ENCODE data around the gene TOR3A. TPM values are rescaled to one million over a fixed set of nuclear protein-coding genes. Genes with fewer than 3 reads are reported as not detected.
A peak's percentile ranks its signal among the peaks of the same experiment; 100 is the strongest.

TOR3A gene
- total RNA-seq, 1 donor from 2014 or later = 14.5 TPM

GRCh38 chr1:179082333-179082998 lies 596 bp downstream of the TOR3A start:
- Mint-ChIP-seq H3K27ac (ENCODE audit: unreplicated experiment) (peak overlapping the region; percentile 93), H3K27me3 (ENCODE audit: low read depth, unreplicated experiment) (no peaks in the 10 kb centered on the region), H3K36me3 (ENCODE audit: low read depth, unreplicated experiment) (peaks cover 1% of the 10 kb centered on the region), H3K9me3 (ENCODE audit: unreplicated experiment) (no peaks in the 10 kb centered on the region), H3K4me1 (ENCODE audit: low read depth, unreplicated experiment) (peaks cover 14% of the 10 kb centered on the region), H3K4me3 (ENCODE audit: unreplicated experiment) (peak overlapping the region; percentile 92)
- peak overlapping the region; percentile 78 for H2AFZ ChIP-seq (ENCODE audit: low read depth, low read length)
- DNase-seq (ENCODE audit: low read depth) (no peak), FAIRE-seq (no peak)
- peak overlapping the region; percentile 90 for H3K9ac ChIP-seq (ENCODE audit: low read length)
- H3K27ac ChIP-seq (ENCODE audit: low read depth, low read length) = peak overlapping the region; percentile 59
- H3K4me3 ChIP-seq (ENCODE audit: insufficient read depth, low read depth, low read length) = peak overlapping the region; percentile 76
- H3K36me3 ChIP-seq (ENCODE audit: insufficient read depth, low read length) = peaks cover 3% of the 10 kb centered on the region
- peaks cover 23% of the 10 kb centered on the region for H4K20me1 ChIP-seq (ENCODE audit: insufficient read depth, low read length)
- H3K4me2 ChIP-seq (ENCODE audit: low read length) = peak overlapping the region; percentile 90
- H3K79me2 ChIP-seq (ENCODE audit: insufficient read depth, low read length) = peaks cover 18% of the 10 kb centered on the region
- peaks cover 19% of the 10 kb centered on the region for H3K4me1 ChIP-seq (ENCODE audit: insufficient read depth, low read length)
- no peak for TF ChIP-seq CTCF (IDR thresholded peaks at IDR 0.05; ENCODE audit: insufficient read depth, low read depth, low read length)
- H3K9me3 ChIP-seq (ENCODE audit: insufficient read depth, low read depth, low read length) = no peaks in the 10 kb centered on the region
- H3K27me3 ChIP-seq (ENCODE audit: insufficient read depth, low read length) = no peaks in the 10 kb centered on the region

GRCh38 chr1:179082999-179083335 lies 1.1 kb downstream of the TOR3A start:
- peak overlapping the region; percentile 90 for H3K4me2 ChIP-seq (ENCODE audit: low read length)
- no peaks in the 10 kb centered on the region for H3K9me3 Mint-ChIP-seq (ENCODE audit: unreplicated experiment)
- H4K20me1 ChIP-seq (ENCODE audit: insufficient read depth, low read length) = peaks cover 24% of the 10 kb centered on the region
- H3K36me3 ChIP-seq (ENCODE audit: insufficient read depth, low read length) = peaks cover 3% of the 10 kb centered on the region
- TF ChIP-seq CTCF (IDR thresholded peaks at IDR 0.05; ENCODE audit: insufficient read depth, low read depth, low read length) = no peak
- TF ChIP-seq EZH2 (IDR thresholded peaks at IDR 0.05; ENCODE audit: insufficient read depth, low read length) = no peak
- no peak for FAIRE-seq
- H3K27me3 ChIP-seq (ENCODE audit: insufficient read depth, low read length) = no peaks in the 10 kb centered on the region
- H3K4me3 Mint-ChIP-seq (ENCODE audit: unreplicated experiment) = peak overlapping the region; percentile 92
- no peaks in the 10 kb centered on the region for H3K27me3 Mint-ChIP-seq (ENCODE audit: low read depth, unreplicated experiment)
- peaks cover 14% of the 10 kb centered on the region for H3K4me1 ChIP-seq (ENCODE audit: insufficient read depth, low read length)
- peaks cover 9% of the 10 kb centered on the region for H3K4me1 Mint-ChIP-seq (ENCODE audit: low read depth, unreplicated experiment)
- peak overlapping the region; percentile 59 for H3K27ac ChIP-seq (ENCODE audit: low read depth, low read length)
- peak overlapping the region; percentile 93 for H3K27ac Mint-ChIP-seq (ENCODE audit: unreplicated experiment)
- no peaks in the 10 kb centered on the region for H3K9me3 ChIP-seq (ENCODE audit: insufficient read depth, low read depth, low read length)
- H3K9ac ChIP-seq (ENCODE audit: low read length) = peak overlapping the region; percentile 90
- peaks cover 21% of the 10 kb centered on the region for H3K79me2 ChIP-seq (ENCODE audit: insufficient read depth, low read length)
- peak overlapping the region; percentile 76 for H3K4me3 ChIP-seq (ENCODE audit: insufficient read depth, low read depth, low read length)
- peaks cover 1% of the 10 kb centered on the region for H3K36me3 Mint-ChIP-seq (ENCODE audit: low read depth, unreplicated experiment)
- H2AFZ ChIP-seq (ENCODE audit: low read depth, low read length) = peak overlapping the region; percentile 72
- DNase-seq (ENCODE audit: low read depth) = peak; percentile 35

- Histone ChIP-seq H3K4me3 (ENCODE audit: insufficient read depth, low read depth, low read length) (no peak overlapping the region), H3K9ac (ENCODE audit: low read length) (no peak overlapping the region), H3K36me3 (ENCODE audit: insufficient read depth, low read length) (peaks cover 3% of the 10 kb centered on the region), H2AFZ (ENCODE audit: low read depth, low read length) (no peak overlapping the region), H3K27me3 (ENCODE audit: insufficient read depth, low read length) (no peaks in the 10 kb centered on the region), H3K4me1 (ENCODE audit: insufficient read depth, low read length) (peaks cover 10% of the 10 kb centered on the region), H3K4me2 (ENCODE audit: low read length) (peak overlapping the region; percentile 90), H3K27ac (ENCODE audit: low read depth, low read length) (no peak overlapping the region), H3K79me2 (ENCODE audit: insufficient read depth, low read length) (peaks cover 22% of the 10 kb centered on the region), H4K20me1 (ENCODE audit: insufficient read depth, low read length) (peaks cover 25% of the 10 kb centered on the region), H3K9me3 (ENCODE audit: insufficient read depth, low read depth, low read length) (no peaks in the 10 kb centered on the region)
- Mint-ChIP-seq H3K9me3 (ENCODE audit: unreplicated experiment) (no peaks in the 10 kb centered on the region), H3K4me3 (ENCODE audit: unreplicated experiment) (peak overlapping the region; percentile 92), H3K27ac (ENCODE audit: unreplicated experiment) (peak overlapping the region; percentile 47), H3K4me1 (ENCODE audit: low read depth, unreplicated experiment) (peaks cover 7% of the 10 kb centered on the region), H3K27me3 (ENCODE audit: low read depth, unreplicated experiment) (no peaks in the 10 kb centered on the region), H3K36me3 (ENCODE audit: low read depth, unreplicated experiment) (peaks cover 1% of the 10 kb centered on the region)
- no peak for DNase-seq (ENCODE audit: low read depth)
- TF ChIP-seq CTCF (IDR thresholded peaks at IDR 0.05; ENCODE audit: insufficient read depth, low read depth, low read length) = no peak
- no peak for FAIRE-seq
These were observed 1.7 kb downstream of the TOR3A start for GRCh38 chr1:179083533-179083932.
